ENCODE data around the gene BBS7. TPM values are rescaled to one million over a fixed set of nuclear protein-coding genes. Genes with fewer than 3 reads are reported as not detected.

The BBS7 gene
- total and polyA plus RNA-seq, 2 of the 13 experiments (the other 11 are each of a cell fraction or from before 2014, with no cell fraction given): 9.0 to 15.7 TPM

DNA sequence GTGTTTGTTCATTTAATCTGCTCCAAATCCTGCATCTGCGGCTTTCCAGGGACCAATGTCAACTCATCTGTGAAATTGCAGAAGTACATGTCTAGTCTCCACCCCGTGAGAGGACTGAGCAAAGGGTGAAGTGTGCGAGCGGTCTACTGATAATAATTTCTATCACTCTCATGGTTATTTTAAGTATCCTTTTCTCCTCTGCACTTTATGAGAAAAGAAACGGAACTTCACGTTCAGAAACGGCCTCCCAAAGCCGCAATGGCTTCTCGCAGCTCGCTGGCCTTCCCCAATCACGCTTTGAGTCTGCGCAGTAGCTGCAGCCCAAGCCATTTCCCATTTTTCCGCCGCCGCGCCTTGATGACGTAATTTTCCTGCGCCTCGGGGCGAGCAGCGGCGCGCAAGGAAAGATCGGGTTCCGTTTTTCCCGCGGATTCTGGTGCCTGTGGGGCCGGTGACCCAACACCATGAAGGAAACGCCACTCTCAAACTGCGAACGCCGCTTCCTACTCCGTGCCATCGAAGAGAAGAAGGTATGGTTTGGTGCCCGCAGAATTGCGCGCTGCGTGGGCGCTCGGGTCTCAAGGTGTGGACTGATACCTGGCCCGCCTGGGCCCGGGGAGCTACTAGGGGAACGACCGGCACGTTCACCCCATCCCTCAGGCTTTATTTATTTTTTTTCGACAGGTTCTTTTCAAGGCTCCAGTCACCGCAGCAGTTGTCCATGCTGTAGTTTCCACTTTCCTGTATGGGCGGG lies 69.1 kb downstream of the BBS7 start, which contains the start of gene EXOSC9 (continued):
- TF ChIP-seq, protein P1, sequence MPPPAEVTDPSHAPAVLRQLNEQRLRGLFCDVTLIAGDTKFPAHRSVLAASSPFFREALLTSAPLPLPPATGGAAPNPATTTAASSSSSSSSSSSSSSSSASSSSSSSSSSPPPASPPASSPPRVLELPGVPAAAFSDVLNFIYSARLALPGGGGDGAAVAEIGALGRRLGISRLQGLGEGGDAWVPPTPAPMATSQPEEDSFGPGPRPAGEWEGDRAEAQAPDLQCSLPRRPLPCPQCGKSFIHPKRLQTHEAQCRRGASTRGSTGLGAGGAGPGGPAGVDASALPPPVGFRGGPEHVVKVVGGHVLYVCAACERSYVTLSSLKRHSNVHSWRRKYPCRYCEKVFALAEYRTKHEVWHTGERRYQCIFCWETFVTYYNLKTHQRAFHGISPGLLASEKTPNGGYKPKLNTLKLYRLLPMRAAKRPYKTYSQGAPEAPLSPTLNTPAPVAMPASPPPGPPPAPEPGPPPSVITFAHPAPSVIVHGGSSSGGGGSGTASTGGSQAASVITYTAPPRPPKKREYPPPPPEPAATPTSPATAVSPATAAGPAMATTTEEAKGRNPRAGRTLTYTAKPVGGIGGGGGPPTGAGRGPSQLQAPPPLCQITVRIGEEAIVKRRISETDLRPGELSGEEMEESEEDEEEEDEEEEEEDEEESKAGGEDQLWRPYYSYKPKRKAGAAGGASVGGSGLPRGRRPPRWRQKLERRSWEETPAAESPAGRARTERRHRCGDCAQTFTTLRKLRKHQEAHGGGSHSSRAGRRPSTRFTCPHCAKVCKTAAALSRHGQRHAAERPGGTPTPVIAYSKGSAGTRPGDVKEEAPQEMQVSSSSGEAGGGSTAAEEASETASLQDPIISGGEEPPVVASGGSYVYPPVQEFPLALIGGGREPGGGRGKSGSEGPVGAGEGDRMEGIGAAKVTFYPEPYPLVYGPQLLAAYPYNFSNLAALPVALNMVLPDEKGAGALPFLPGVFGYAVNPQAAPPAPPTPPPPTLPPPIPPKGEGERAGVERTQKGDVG (CRISPR knock-in tag; IDR thresholded peaks at IDR 0.05; ENCODE audit: borderline replicate concordance): peak; percentile 32; the same call in 1 of the 2 replicates
- TF ChIP-seq ZSCAN30 (CRISPR knock-in tag; IDR thresholded peaks at IDR 0.05) (no peak), FOXP1 (IDR thresholded peaks at IDR 0.05) (no peak), FOXP1 (CRISPR knock-in tag; IDR thresholded peaks at IDR 0.05) (no peak), ZBTB38 (CRISPR knock-in tag; IDR thresholded peaks at IDR 0.05) (peak; percentile 77; the same call in 1 of the 2 replicates), SRF (IDR thresholded peaks at IDR 0.05; ENCODE audit: low read depth, low read length) (0 out of 2 replicates have a peak, but pooled peaks have one; percentile 62), CEBPB (IDR thresholded peaks at IDR 0.05; ENCODE audit: borderline replicate concordance, low read depth, low read length) (peak; percentile 83), SALL2 (CRISPR knock-in tag; IDR thresholded peaks at IDR 0.05) (peak; percentile 77; the same call in 1 of the 2 replicates), ZSCAN20 (CRISPR knock-in tag; IDR thresholded peaks at IDR 0.05; ENCODE audit: borderline replicate concordance) (peak; percentile 65; the same call in 1 of the 2 replicates), ZNF792 (CRISPR knock-in tag; IDR thresholded peaks at IDR 0.05) (0 out of 2 replicates have a peak, but pooled peaks have one; percentile 47), SIN3A (IDR thresholded peaks at IDR 0.05; ENCODE audit: borderline replicate concordance, low read depth, low read length) (peak; percentile 89; the same call in 1 of the 2 replicates), CBX5 (CRISPR knock-in tag; IDR thresholded peaks at IDR 0.05; ENCODE audit: borderline replicate concordance) (peak; percentile 82; the same call in 1 of the 2 replicates), NONO (IDR thresholded peaks at IDR 0.05) (no peak), NONO (CRISPR knock-in tag; conservative IDR thresholded peaks at IDR 0.05) (peak; percentile 95), RXRB (CRISPR knock-in tag; IDR thresholded peaks at IDR 0.05; ENCODE audit: borderline replicate concordance) (peak; percentile 60), DMAP1 (CRISPR knock-in tag; IDR thresholded peaks at IDR 0.05) (peak; percentile 92), TAF1 (CRISPR knock-in tag; IDR thresholded peaks at IDR 0.05) (peak; percentile 78), YEATS4 (CRISPR knock-in tag; IDR thresholded peaks at IDR 0.05; ENCODE audit: borderline replicate concordance) (peak; percentile 90; the same call in 1 of the 2 replicates), FOXA3 (CRISPR knock-in tag; IDR thresholded peaks at IDR 0.05) (peak; percentile 66; the same call in 1 of the 2 replicates), CEBPG (CRISPR knock-in tag; IDR thresholded peaks at IDR 0.05) (peak; percentile 73), SP1 (IDR thresholded peaks at IDR 0.05) (no peak), SP1 (CRISPR knock-in tag; IDR thresholded peaks at IDR 0.05) (peak; percentile 47; the same call in 1 of the 2 replicates), ZNF251 (CRISPR knock-in tag; IDR thresholded peaks at IDR 0.05) (no peak)
- TF ChIP-seq, protein P2, sequence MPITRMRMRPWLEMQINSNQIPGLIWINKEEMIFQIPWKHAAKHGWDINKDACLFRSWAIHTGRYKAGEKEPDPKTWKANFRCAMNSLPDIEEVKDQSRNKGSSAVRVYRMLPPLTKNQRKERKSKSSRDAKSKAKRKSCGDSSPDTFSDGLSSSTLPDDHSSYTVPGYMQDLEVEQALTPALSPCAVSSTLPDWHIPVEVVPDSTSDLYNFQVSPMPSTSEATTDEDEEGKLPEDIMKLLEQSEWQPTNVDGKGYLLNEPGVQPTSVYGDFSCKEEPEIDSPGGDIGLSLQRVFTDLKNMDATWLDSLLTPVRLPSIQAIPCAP (CRISPR knock-in tag; IDR thresholded peaks at IDR 0.05; ENCODE audit: low read depth): 0 out of 2 replicates have a peak, but pooled peaks have one; percentile 29
- TF ChIP-seq, protein P3, sequence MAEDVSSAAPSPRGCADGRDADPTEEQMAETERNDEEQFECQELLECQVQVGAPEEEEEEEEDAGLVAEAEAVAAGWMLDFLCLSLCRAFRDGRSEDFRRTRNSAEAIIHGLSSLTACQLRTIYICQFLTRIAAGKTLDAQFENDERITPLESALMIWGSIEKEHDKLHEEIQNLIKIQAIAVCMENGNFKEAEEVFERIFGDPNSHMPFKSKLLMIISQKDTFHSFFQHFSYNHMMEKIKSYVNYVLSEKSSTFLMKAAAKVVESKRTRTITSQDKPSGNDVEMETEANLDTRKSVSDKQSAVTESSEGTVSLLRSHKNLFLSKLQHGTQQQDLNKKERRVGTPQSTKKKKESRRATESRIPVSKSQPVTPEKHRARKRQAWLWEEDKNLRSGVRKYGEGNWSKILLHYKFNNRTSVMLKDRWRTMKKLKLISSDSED (CRISPR knock-in tag; IDR thresholded peaks at IDR 0.05): no peak
- TF ChIP-seq, protein P4, sequence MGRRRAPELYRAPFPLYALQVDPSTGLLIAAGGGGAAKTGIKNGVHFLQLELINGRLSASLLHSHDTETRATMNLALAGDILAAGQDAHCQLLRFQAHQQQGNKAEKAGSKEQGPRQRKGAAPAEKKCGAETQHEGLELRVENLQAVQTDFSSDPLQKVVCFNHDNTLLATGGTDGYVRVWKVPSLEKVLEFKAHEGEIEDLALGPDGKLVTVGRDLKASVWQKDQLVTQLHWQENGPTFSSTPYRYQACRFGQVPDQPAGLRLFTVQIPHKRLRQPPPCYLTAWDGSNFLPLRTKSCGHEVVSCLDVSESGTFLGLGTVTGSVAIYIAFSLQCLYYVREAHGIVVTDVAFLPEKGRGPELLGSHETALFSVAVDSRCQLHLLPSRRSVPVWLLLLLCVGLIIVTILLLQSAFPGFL (CRISPR knock-in tag; IDR thresholded peaks at IDR 0.05): no peak

Data from HepG2 (cell line).